BJ (cell line): Measurements from ENCODE around the gene KCNN3. TPM values are rescaled to one million over a fixed set of nuclear protein-coding genes. Genes with fewer than 3 reads are reported as not detected.

Source experiments
- CTCF ChIA-PET: fragments of 350-600 bp; formaldehyde crosslinking; extraction: SDS; loops from one replicate; lab custom pipeline; 2021; ENCODE audit warnings: antibody characterized with exemption, inconsistent platforms; lab: Yijun Ruan, JAX
- POLR2A ChIA-PET: fragments of 300-600 bp; sonication (Branson Sonifier 250); formaldehyde crosslinking; extraction: SDS; loops from one replicate; lab custom pipeline; 2021; ENCODE audit warnings: antibody characterized with exemption; lab: Charles Lee
- DNase-seq: peaks from one replicate; pipeline ENCODE4 v3.0.0-alpha.2; 2011; ENCODE audit warnings: low read depth
- H3K27me3 ChIP-seq: 2 replicates; pipeline ENCODE4 v1.6.0; 2011; ENCODE audit warnings: low read length; ENCODE audit not compliant: control insufficient read depth, insufficient read depth
- H3K36me3 ChIP-seq: 2 replicates; pipeline ENCODE4 v1.5.1; 2011; ENCODE audit warnings: low read length; ENCODE audit not compliant: control insufficient read depth, insufficient read depth
- H3K4me3 ChIP-seq: 2 replicates; pipeline ENCODE4 v1.5.1; 2011; ENCODE audit warnings: low read depth, mild to moderate bottlenecking, control low read depth, low read length
- polyA plus RNA-seq: library from polyadenylated mRNA; depleted of rRNA; stranded (reverse); fragments of >200 nt; gene quantifications from 2 replicates; pipeline ENCODE4 v1.2.3, GENCODE V29; 2011
- TF ChIP-seq, protein P1 (sequence below): IDR thresholded peaks from 2 replicates; pipeline ENCODE4 v1.5.1; 2011; ENCODE audit warnings: low read depth, mild to moderate bottlenecking, control low read depth, inconsistent platforms, low read length, moderate library complexity; ENCODE audit not compliant: insufficient read depth

Gene KCNN3
- polyA plus RNA-seq, 1 experiment, result not detected

- peaks cover 13% of the 10 kb centered on the region for H3K27me3 ChIP-seq
- POLR2A ChIA-PET, result no interaction called here
- DNase-seq, result no peak
- H3K36me3 ChIP-seq, result no peaks in the 10 kb centered on the region
- CTCF ChIA-PET, result no interaction called here
- TF ChIP-seq, protein P1, sequence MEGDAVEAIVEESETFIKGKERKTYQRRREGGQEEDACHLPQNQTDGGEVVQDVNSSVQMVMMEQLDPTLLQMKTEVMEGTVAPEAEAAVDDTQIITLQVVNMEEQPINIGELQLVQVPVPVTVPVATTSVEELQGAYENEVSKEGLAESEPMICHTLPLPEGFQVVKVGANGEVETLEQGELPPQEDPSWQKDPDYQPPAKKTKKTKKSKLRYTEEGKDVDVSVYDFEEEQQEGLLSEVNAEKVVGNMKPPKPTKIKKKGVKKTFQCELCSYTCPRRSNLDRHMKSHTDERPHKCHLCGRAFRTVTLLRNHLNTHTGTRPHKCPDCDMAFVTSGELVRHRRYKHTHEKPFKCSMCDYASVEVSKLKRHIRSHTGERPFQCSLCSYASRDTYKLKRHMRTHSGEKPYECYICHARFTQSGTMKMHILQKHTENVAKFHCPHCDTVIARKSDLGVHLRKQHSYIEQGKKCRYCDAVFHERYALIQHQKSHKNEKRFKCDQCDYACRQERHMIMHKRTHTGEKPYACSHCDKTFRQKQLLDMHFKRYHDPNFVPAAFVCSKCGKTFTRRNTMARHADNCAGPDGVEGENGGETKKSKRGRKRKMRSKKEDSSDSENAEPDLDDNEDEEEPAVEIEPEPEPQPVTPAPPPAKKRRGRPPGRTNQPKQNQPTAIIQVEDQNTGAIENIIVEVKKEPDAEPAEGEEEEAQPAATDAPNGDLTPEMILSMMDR, result no peak
- H3K4me3 ChIP-seq, result no peak overlapping the region
Observed at GRCh38 chr1:154775621-154776605, 94.2 kb downstream of the KCNN3 start.

DNA sequence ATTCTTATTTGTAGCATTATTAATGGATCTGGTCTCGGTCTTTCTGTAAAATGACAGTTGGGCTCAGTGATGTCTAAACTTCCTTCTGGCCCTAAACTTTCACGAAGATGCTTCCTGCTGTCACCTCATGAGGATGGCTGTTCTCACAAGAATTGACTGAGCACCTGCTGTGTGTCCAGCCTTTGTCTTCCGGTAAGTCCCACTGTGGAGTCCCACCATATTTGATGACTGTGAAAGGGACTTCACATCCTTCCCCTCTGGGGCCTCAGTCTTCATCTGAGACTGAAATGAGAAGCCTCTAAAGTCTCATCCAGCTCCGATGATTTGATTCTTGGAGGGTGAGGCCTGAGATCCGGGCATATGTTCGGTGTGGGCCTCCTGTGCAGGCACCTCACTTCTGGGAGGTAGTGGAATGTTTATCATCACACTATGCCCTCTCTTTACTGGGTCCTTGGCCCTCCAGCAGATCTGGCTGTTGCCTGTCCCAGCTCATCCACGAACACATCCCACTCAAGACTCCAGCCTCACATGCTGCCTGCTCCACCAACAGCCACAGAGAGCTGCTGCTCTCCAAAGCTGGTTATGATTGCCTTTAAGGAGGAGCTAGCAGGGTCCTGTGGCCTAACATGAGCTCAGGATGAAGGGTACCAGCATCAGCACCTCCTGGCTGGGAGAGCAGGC is 95.8 kb downstream of the KCNN3 start:
- TF ChIP-seq, protein P1, result no peak
- Histone ChIP-seq H3K27me3 (peaks cover 14% of the 10 kb centered on the region), H3K4me3 (no peak overlapping the region), H3K36me3 (no peaks in the 10 kb centered on the region)
- DNase-seq, result no peak
- ChIA-PET CTCF (no interaction called here), POLR2A (no interaction called here)

DNA sequence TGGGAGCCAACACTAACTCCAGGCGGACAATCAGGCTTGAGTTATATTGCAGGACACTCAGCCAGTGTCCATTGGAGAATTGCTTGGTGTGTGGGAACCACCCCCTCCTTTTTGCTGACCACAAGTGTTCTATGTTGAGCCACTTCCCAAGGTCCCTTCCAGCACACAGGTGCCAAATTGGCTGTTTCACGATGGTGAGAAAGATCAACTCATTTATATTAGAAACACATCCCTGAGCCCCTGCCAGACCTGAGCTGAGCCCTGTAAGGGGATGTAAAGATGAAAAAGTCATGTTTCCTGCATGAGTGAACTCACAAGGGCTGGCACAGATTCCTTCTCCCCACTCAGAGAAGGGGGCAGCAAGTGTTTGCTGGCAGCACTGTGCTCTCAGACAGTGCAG is 96.5 kb downstream of the KCNN3 start:
- DNase-seq, result no peak
- no peaks in the 10 kb centered on the region for H3K36me3 ChIP-seq
- TF ChIP-seq, protein P1, result no peak
- no peak overlapping the region for H3K4me3 ChIP-seq
- ChIA-PET POLR2A (no interaction called here), CTCF (no interaction called here)
- H3K27me3 ChIP-seq, result peaks cover 14% of the 10 kb centered on the region

DNA sequence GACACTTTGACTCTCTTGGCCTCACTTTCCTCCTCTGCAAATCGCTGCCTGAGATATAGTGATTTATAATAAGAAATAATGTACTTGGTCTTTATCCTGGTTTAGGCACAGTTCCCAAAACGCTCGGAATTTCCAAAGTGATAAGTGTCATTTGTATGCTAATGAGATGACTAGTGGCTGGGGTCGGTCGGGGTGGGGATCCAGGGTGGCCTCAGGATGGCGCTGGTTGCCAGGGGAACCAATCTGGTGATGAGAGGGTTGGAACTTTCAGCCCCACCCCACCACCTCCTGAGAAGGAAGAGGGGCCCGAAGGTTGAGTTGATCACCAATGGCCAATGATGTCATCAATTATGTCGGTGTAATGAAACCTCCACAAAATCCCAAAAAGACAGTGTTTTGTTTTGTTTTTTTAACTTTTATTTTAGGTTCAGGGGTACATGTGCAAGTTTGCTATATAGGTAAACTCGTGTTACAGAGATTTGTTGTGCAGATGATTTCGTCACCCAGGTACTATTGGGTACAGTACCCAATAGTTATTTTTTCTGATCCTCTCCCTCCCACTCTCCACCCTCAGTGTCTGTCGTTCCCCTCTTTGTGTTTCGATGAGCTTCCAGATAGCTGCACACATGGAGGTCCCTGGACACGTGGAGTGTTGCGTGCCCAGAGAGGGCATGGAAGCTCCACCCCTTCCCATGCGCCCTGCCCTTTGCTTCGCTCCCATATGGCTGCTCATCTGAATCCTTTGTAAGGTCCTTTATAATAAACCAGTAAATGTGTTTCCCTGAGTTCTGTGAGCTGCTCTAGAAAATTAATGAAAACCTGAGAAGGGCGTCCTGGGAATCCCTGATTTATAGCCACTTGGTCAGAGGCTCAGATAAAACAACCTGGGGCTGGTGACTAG is 97.2 kb downstream of the KCNN3 start:
- Histone ChIP-seq H3K27me3 (peaks cover 14% of the 10 kb centered on the region), H3K4me3 (no peak overlapping the region), H3K36me3 (no peaks in the 10 kb centered on the region)
- DNase-seq, result no peak
- TF ChIP-seq, protein P1, result no peak
- POLR2A ChIA-PET, result interaction anchor here (0.5 kb wide), 1 partner anchor 28 kb away, joined by 3 read pairs; no protein-coding TSS in a partner anchor
- CTCF ChIA-PET, result interaction anchor here (1.0 kb wide), 1 partner anchor 10 kb away, joined by 4 read pairs; no protein-coding TSS in a partner anchor
